HFF-Myc (cell line): ENCODE measurements around the gene APBA2.

Experiments used
- DNase-seq: peaks from one replicate; pipeline ENCODE4 v3.0.0-alpha.2; 2011; ENCODE audit warnings: low read depth; ENCODE audit errors: extremely low read depth
- H3K4me3 ChIP-seq: replicated peaks from 2 replicates; pipeline ENCODE4 v1.5.1; 2011; ENCODE audit warnings: low read depth, mild to moderate bottlenecking, control low read depth, low read length
- CTCF ChIP-seq: IDR thresholded peaks from 2 replicates; pipeline ENCODE4 v1.5.1; 2012; ENCODE audit warnings: mild to moderate bottlenecking, low read depth, low read length, control low read depth; ENCODE audit errors: missing control alignments

The APBA2 gene

GRCh38 chr15:28990390-28990789 lies 104.6 kb downstream of the APBA2 start:
- no peak overlapping the region for H3K4me3 ChIP-seq
- no peak for DNase-seq
- no peak for TF ChIP-seq CTCF

- no peak for DNase-seq
- TF ChIP-seq CTCF: no peak
- H3K4me3 ChIP-seq: no peak overlapping the region
Observed at GRCh38 chr15:28991236-28992171, 105.7 kb downstream of the APBA2 start.

DNA sequence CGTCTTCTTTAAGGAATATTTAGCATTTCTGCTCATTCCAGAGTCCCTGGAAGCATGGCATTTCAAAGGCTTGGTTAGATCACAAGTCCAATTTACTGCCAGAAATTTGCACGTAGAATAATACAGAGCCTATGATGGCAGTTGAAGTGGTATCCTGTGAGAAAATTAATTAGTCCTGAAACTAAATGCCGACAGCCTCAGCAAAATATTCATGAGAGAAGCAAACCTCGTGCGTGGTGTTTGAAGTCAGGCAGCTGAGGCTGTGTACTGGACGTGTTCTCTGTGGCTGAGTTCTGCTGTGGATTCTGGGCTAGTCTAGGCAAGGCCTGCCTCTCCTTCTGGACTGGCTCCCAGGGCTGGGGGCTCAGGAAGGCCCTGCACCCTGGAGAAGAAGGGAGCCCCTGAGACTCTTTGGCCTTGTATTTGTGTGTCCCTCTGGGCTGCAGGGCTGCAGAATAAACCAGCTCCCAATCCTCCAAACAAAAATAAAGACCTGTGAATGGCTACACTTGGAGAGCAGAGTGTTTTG lies 106.6 kb downstream of the APBA2 start:
- DNase-seq: no peak
- H3K4me3 ChIP-seq: no peak overlapping the region
- no peak for TF ChIP-seq CTCF

GRCh38 chr15:28993051-28993719 lies 107.4 kb downstream of the APBA2 start:
- H3K4me3 ChIP-seq: no peak overlapping the region
- no peak for DNase-seq
- TF ChIP-seq CTCF: no peak

DNA sequence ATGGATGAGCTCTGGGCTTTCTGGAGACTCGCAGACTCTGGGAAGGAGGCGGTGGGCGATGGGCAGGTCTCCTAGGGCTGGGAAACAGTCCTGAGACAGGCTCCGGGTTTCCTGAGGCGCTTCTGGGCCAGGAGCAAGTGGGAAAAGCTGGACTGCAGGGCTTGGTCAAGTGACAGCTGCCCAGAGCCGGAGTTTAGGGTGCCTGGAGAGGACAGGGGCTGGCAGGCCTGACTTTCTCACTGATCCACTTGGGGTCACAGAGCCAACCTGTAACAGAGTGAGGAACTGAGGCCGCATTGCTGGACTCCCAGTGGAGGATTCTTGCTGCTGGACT lies 107.9 kb downstream of the APBA2 start:
- H3K4me3 ChIP-seq: no peak overlapping the region
- no peak for DNase-seq
- no peak for TF ChIP-seq CTCF

- no peak overlapping the region for H3K4me3 ChIP-seq
- DNase-seq: no peak
- TF ChIP-seq CTCF: no peak
Observed at GRCh38 chr15:28994142-28994830, 108.5 kb downstream of the APBA2 start.
